HL-60/S4 treated with phorbol 12-myristate 13-acetate at 8.2 ng/mL for 4 days and 3 days (cell line): ENCODE measurements around the gene LIPK.
"Not testable (repeated sequence)": the region's sequence is repeated elsewhere in the genome, so short reads cannot be mapped to it uniquely, and the experiment has no call there.

Source experiments
- in situ Hi-C: fragments of 300-500 bp; cut with MboI; formaldehyde crosslinking; loops from 2 replicates; pipeline ENCODE4 v1.15.0; 2022; ENCODE audit warnings: low sequenced_read_pairs

The LIPK gene

GRCh38 chr10:88705958-88706357 lies at the start of gene LIPK:
LIPK (plus strand) TSS chr10:88706249; CDS start chr10:88724544, 18,295 bp downstream.
- in situ Hi-C loops: no loop called here

GRCh38 chr10:88657901-88658300 lies 48.1 kb upstream of the LIPK start:
- in situ Hi-C loops: no loop called here

- in situ Hi-C loops: no loop called here
Measured at GRCh38 chr10:88659725-88660597, 46.1 kb upstream of the LIPK start.

- in situ Hi-C loops: no loop called here
Measured at GRCh38 chr10:88660598-88660884, 45.5 kb upstream of the LIPK start.

- in situ Hi-C loops: no loop called here
Measured at GRCh38 chr10:88661018-88661417, 45.0 kb upstream of the LIPK start.

GRCh38 chr10:88661577-88661976 lies 44.5 kb upstream of the LIPK start:
- in situ Hi-C loops: no loop called here

- in situ Hi-C loops: not testable (repeated sequence)
Measured at GRCh38 chr10:88663153-88663552, 42.9 kb upstream of the LIPK start.

- in situ Hi-C loops: no loop called here
Measured at GRCh38 chr10:88664142-88664541, 41.9 kb upstream of the LIPK start, which contains the start of gene LIPF. LIPF (plus strand) TSS chr10:88664442; CDS start chr10:88667298, 2,856 bp downstream.

- in situ Hi-C loops: no loop called here
Measured at GRCh38 chr10:88668465-88668864, 37.6 kb upstream of the LIPK start.

GRCh38 chr10:88670497-88670896 lies 35.6 kb upstream of the LIPK start:
- in situ Hi-C loops: no loop called here

- in situ Hi-C loops: no loop called here
Measured at GRCh38 chr10:88672041-88672440, 34.0 kb upstream of the LIPK start.

- in situ Hi-C loops: no loop called here
Measured at GRCh38 chr10:88676283-88677060, 29.6 kb upstream of the LIPK start.

- in situ Hi-C loops: no loop called here
Measured at GRCh38 chr10:88680958-88681357, 25.1 kb upstream of the LIPK start.

- in situ Hi-C loops: no loop called here
Measured at GRCh38 chr10:88682491-88682890, 23.6 kb upstream of the LIPK start.

- in situ Hi-C loops: no loop called here
Measured at GRCh38 chr10:88687853-88688467, 18.1 kb upstream of the LIPK start.

GRCh38 chr10:88689366-88689765 lies 16.7 kb upstream of the LIPK start:
- in situ Hi-C loops: no loop called here

- in situ Hi-C loops: no loop called here
Measured at GRCh38 chr10:88693392-88694020, 12.5 kb upstream of the LIPK start.

GRCh38 chr10:88702848-88703597 lies 3.0 kb upstream of the LIPK start:
- in situ Hi-C loops: no loop called here

- in situ Hi-C loops: no loop called here
Measured at GRCh38 chr10:88707429-88708155, 1.5 kb downstream of the LIPK start.

- in situ Hi-C loops: not testable (repeated sequence)
Measured at GRCh38 chr10:88709361-88709760, 3.3 kb downstream of the LIPK start.
